ENCODE results near the gene ITGA11. TPM values are rescaled to one million over a fixed set of nuclear protein-coding genes. Genes with fewer than 3 reads are reported as not detected.

Gene ITGA11
- polyA plus RNA-seq, 4 donors: 0.27 to 0.99 (median 0.48) TPM; not detected in 1

DNA sequence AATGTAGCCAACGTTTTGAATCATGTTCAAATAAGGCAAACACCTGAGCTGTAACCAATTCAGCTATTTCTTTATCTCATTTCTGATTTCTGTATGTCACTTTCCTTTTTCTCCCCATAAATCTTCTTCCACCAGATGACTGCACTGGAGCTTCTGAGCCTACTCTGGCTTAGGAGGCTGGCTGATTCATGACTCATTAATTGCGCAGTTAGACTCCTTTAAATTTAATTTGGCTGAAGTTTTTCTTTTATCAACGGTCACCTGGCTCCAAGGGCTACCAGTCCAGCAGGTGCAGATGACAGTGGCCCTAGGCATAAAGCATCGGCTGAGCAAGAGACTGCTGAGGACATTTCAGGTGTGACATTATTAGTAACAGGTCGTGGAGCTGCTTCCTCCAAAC lies 39.6 kb upstream of the ITGA11 start:
- FAIRE-seq (no peak), DNase-seq (no peak)
- Histone ChIP-seq H3K27ac (ENCODE audit: low read depth in 1 of 3, low read length in 2 of 3) (no peak overlapping the region), H3K36me3 (ENCODE audit: control insufficient read depth in 3 of 3, insufficient read depth in 2 of 3, low read depth in 1 of 3, low read length in 3 of 3) (no peaks in the 10 kb centered on the region), H3K9me3 (ENCODE audit: control insufficient read depth in 2 of 2, insufficient read depth in 1 of 2, low read depth in 1 of 2, low read length in 1 of 2) (no peaks in the 10 kb centered on the region), H3K27me3 (ENCODE audit: control insufficient read depth in 3 of 3, insufficient read depth in 3 of 3, low read length in 3 of 3) (peaks cover 0 to 6% (median 0%) of the 10 kb centered on the region in 3 donors), H3K4me1 (ENCODE audit: control insufficient read depth in 3 of 3, insufficient read depth in 2 of 3, low read depth in 1 of 3, low read length in 2 of 3) (peaks cover 0 to 9% (median 0%) of the 10 kb centered on the region in 3 donors), H3K4me3 (ENCODE audit: low read depth in 1 of 3, low read length in 3 of 3) (no peak overlapping the region)
- WGBS, 3 donors: 53 to 69% (median 55%) methylated on average over 5 of the region's 5 CpGs

DNA sequence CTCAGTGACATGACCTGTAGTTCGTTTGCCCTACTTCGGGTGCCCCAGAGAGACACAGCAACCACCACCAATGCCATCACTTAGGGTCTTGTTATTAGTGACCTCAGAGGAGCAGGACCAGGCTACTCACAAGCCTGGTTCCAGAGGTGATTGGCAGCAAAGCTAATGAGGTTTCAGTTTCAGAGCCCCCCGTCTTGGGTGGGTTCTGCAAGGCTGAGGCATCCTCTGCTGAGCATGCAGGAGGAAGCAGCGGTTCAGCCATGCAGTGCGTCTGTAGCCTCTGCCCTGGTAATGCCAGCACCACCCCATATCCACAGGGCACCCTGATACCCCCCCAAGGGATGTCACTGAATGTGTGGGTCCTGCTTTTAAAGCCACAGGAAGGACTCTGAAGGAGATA lies 39.0 kb upstream of the ITGA11 start:
- no peak for FAIRE-seq
- WGBS, 3 donors: 74 to 88% (median 78%) methylated on average over 5 of the region's 5 CpGs
- no peaks in the 10 kb centered on the region for H3K9me3 ChIP-seq (ENCODE audit: control insufficient read depth in 2 of 2, insufficient read depth in 1 of 2, low read depth in 1 of 2, low read length in 1 of 2)
- H3K36me3 ChIP-seq (ENCODE audit: control insufficient read depth in 3 of 3, insufficient read depth in 2 of 3, low read depth in 1 of 3, low read length in 3 of 3): no peaks in the 10 kb centered on the region
- H3K27me3 ChIP-seq (ENCODE audit: control insufficient read depth in 3 of 3, insufficient read depth in 3 of 3, low read length in 3 of 3): peaks cover 0 to 6% (median 0%) of the 10 kb centered on the region in 3 donors
- H3K4me3 ChIP-seq (ENCODE audit: low read depth in 1 of 3, low read length in 3 of 3): no peak overlapping the region
- H3K4me1 ChIP-seq (ENCODE audit: control insufficient read depth in 3 of 3, insufficient read depth in 2 of 3, low read depth in 1 of 3, low read length in 2 of 3): peaks cover 0 to 9% (median 0%) of the 10 kb centered on the region in 3 donors
- no peak for DNase-seq
- no peak overlapping the region for H3K27ac ChIP-seq (ENCODE audit: low read depth in 1 of 3, low read length in 2 of 3)

DNA sequence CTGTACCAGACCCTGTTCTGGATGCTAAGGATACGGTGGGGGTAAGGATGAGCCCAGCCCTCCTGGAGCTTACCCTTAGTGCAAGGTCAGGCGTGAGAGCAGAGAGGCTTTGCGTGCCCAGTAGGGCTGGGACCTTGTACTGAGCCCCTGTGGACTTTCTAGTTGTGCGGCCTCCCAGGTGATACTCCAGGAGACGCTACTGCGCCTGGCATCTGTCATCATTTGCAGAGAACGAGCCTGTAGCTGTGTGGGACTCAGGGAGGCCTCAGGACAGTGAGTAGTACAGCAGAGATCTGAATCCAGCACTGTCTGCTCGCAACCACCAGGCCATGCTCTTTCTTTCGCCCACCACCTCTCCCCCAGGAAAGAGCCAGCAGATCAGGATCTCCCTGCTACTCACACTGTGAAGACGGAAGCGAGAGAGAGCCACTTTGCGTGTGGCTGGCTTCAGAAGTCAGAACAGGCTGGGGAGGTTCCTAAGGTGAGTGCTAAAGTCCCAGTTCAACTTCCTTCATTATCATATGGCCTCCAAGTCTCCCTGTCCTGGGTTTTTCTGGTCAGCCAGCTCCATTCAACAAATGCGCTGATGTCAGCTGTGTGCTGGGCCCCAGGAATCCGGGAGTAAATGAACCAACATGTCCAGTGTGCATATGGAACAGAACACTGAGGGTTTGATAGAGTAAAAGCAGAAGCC lies 38.2 kb upstream of the ITGA11 start:
- no peak for FAIRE-seq
- Histone ChIP-seq H3K4me3 (ENCODE audit: low read depth in 1 of 3, low read length in 3 of 3) (no peak overlapping the region), H3K9me3 (ENCODE audit: control insufficient read depth in 2 of 2, insufficient read depth in 1 of 2, low read depth in 1 of 2, low read length in 1 of 2) (no peaks in the 10 kb centered on the region), H3K4me1 (ENCODE audit: control insufficient read depth in 3 of 3, insufficient read depth in 2 of 3, low read depth in 1 of 3, low read length in 2 of 3) (peaks cover 0 to 9% (median 0%) of the 10 kb centered on the region in 3 donors), H3K36me3 (ENCODE audit: control insufficient read depth in 3 of 3, insufficient read depth in 2 of 3, low read depth in 1 of 3, low read length in 3 of 3) (no peaks in the 10 kb centered on the region), H3K27ac (ENCODE audit: low read depth in 1 of 3, low read length in 2 of 3) (peak overlapping the region in 1 of 3 donors; percentile 68), H3K27me3 (ENCODE audit: control insufficient read depth in 3 of 3, insufficient read depth in 3 of 3, low read length in 3 of 3) (peaks cover 0 to 6% (median 0%) of the 10 kb centered on the region in 3 donors)
- DNase-seq: peak in 1 of 2 donors; percentile 67
- WGBS, 3 donors: 82 to 85% (median 84%) methylated on average over 14 of the region's 14 CpGs

DNA sequence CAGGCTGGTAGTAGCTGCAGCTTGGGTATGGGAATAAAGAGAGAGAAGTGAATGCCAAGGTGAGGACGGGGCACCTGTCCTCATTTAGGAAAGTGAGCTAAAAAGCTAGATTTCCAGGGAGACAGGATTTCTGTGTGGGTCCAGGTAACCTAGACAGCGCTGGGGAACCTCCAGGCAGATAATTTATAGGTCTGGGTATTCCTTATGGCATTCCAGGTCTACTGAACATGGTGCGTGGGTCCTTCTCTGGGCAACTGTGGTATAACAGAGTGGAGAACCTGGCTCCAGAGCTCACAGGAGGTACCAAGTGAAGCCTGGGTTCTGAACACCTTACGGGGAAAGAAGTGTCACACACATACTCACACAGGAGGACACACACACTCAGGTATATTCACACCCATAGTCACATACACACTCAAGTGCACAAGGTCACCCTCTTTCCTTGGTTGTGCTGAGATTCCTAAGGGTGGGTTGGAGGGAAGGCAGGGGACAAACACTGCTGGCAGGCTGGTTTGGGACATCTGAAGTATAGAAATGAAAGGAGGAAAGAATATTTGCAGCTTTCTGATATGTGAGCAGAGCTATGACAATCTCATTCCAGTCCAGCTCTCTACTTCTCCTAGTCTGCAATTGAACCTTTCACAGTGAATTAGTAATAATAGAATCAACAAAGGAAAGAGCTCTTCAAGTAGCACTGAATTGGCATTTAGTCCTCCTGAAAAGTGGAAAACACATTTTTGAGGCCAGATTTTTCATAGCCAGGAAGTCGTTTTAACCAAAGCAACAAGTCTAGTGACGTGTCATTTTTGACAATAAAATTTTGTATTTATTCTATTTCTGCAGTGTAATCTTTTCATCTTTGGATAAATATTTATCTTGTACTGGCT lies 37.4 kb upstream of the ITGA11 start:
- peaks cover 0 to 9% (median 0%) of the 10 kb centered on the region in 3 donors for H3K4me1 ChIP-seq (ENCODE audit: control insufficient read depth in 3 of 3, insufficient read depth in 2 of 3, low read depth in 1 of 3, low read length in 2 of 3)
- peak overlapping the region in 1 of 3 donors; percentile 68 for H3K27ac ChIP-seq (ENCODE audit: low read depth in 1 of 3, low read length in 2 of 3)
- DNase-seq (no peak), FAIRE-seq (no peak)
- H3K4me3 ChIP-seq (ENCODE audit: low read depth in 1 of 3, low read length in 3 of 3): no peak overlapping the region
- no peaks in the 10 kb centered on the region for H3K9me3 ChIP-seq (ENCODE audit: control insufficient read depth in 2 of 2, insufficient read depth in 1 of 2, low read depth in 1 of 2, low read length in 1 of 2)
- no peaks in the 10 kb centered on the region for H3K36me3 ChIP-seq (ENCODE audit: control insufficient read depth in 3 of 3, insufficient read depth in 2 of 3, low read depth in 1 of 3, low read length in 3 of 3)
- WGBS, 3 donors: 72 to 79% (median 73%) methylated on average over 6 of the region's 6 CpGs
- H3K27me3 ChIP-seq (ENCODE audit: control insufficient read depth in 3 of 3, insufficient read depth in 3 of 3, low read length in 3 of 3): peaks cover 0 to 6% (median 0%) of the 10 kb centered on the region in 3 donors

DNA sequence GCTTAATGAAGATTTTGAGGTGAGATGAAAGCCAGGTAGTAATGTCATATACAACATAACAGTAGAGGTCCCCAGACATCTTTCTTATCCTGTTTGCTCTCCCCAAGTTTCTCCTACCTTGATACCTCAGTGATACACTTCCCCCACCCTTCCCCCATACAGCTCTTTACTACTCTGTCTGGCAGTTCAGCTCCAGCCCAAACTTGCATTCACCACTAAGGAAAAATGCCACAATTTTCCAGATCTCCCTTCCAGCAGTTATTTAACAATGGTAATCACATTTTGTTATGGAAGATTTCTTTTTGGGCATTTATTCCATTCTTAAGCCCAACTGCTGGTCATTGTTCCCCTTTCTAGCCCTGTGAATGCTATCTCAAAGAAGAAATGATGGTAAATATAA lies 34.9 kb upstream of the ITGA11 start:
- Histone ChIP-seq H3K4me1 (ENCODE audit: control insufficient read depth in 3 of 3, insufficient read depth in 2 of 3, low read depth in 1 of 3, low read length in 2 of 3) (peaks cover 0 to 11% (median 0%) of the 10 kb centered on the region in 3 donors), H3K27me3 (ENCODE audit: control insufficient read depth in 3 of 3, insufficient read depth in 3 of 3, low read length in 3 of 3) (peaks cover 0 to 4% (median 0%) of the 10 kb centered on the region in 3 donors), H3K9me3 (ENCODE audit: control insufficient read depth in 2 of 2, insufficient read depth in 1 of 2, low read depth in 1 of 2, low read length in 1 of 2) (no peaks in the 10 kb centered on the region), H3K4me3 (ENCODE audit: low read depth in 1 of 3, low read length in 3 of 3) (no peak overlapping the region), H3K36me3 (ENCODE audit: control insufficient read depth in 3 of 3, insufficient read depth in 2 of 3, low read depth in 1 of 3, low read length in 3 of 3) (no peaks in the 10 kb centered on the region), H3K27ac (ENCODE audit: low read depth in 1 of 3, low read length in 2 of 3) (no peak overlapping the region)
- FAIRE-seq (no peak), DNase-seq (no peak)

DNA sequence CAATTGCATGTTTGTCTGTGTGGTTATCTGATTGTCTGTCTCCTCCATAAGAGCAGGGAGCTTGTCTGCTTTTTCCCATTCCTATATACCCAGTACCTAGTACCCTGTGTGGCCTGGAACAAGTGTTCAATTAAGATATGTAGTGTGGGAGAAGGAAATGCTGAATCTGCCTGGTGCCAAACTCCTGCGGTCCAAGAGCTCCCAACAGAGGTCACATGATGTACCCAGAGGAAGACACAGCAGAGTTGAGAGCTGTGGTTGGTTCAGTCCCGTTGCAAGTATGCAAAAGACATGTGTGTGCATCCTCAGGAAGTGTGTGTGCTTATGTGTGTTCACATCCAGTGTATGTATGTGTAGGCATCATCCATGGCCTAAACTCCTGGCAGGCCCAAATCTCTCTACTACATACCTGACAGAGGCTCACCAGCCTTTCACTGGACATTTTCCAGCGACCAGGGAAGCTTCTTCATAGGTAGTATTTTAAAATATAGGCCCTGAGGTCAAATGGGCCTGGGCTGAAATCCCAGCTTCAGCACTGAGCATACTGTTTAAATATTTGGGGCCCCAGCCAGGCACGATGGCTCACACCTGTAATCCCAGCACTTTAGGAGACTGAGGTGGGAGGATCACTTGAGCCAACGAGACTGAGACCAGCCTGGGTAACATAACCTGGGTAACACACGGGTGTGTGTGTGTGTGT lies 34.0 kb upstream of the ITGA11 start:
- FAIRE-seq (no peak), DNase-seq (no peak)
- Histone ChIP-seq H3K27ac (ENCODE audit: low read depth in 1 of 3, low read length in 2 of 3) (no peak overlapping the region), H3K27me3 (ENCODE audit: control insufficient read depth in 3 of 3, insufficient read depth in 3 of 3, low read length in 3 of 3) (peaks cover 0 to 4% (median 0%) of the 10 kb centered on the region in 3 donors), H3K4me1 (ENCODE audit: control insufficient read depth in 3 of 3, insufficient read depth in 2 of 3, low read depth in 1 of 3, low read length in 2 of 3) (peaks cover 0 to 11% (median 0%) of the 10 kb centered on the region in 3 donors), H3K9me3 (ENCODE audit: control insufficient read depth in 2 of 2, insufficient read depth in 1 of 2, low read depth in 1 of 2, low read length in 1 of 2) (no peaks in the 10 kb centered on the region), H3K4me3 (ENCODE audit: low read depth in 1 of 3, low read length in 3 of 3) (no peak overlapping the region), H3K36me3 (ENCODE audit: control insufficient read depth in 3 of 3, insufficient read depth in 2 of 3, low read depth in 1 of 3, low read length in 3 of 3) (no peaks in the 10 kb centered on the region)
- WGBS, 3 donors: 67 to 75% (median 73%) methylated on average over 6 of the region's 6 CpGs

DNA sequence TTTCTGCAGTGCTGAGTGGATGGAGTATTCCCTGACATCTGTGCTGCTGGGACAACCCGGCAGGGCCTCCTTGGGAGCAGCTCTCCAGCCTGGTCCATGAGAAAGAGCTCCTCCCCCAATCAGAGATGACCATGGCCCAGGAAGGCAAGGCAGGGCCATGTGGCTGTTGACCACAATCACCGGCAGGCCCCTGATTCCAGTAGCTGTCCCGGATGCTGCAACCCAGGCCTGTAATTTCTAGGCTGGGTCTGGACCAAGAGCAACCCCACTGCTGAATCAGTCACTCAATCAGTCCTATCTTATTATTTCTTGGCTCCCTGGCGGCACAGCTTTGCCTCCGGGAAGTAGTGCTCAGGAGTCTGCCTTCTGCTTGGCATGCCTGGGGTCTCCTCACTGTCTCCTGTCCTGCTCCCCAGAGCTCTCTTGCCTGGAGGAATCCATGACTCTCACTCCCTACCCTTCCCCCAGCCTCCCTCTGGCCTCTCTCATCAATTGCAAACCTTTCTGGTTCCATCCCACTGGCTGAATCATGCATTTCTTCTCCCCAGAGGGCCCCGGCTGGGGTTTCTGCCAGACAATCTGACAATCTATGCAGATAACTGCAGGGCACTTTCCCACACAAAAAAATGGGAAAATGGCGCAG lies 32.6 kb upstream of the ITGA11 start:
- H3K4me1 ChIP-seq (ENCODE audit: control insufficient read depth in 3 of 3, insufficient read depth in 2 of 3, low read depth in 1 of 3, low read length in 2 of 3): peaks cover 0 to 5% (median 0%) of the 10 kb centered on the region in 3 donors
- FAIRE-seq: no peak
- no peaks in the 10 kb centered on the region for H3K9me3 ChIP-seq (ENCODE audit: control insufficient read depth in 2 of 2, insufficient read depth in 1 of 2, low read depth in 1 of 2, low read length in 1 of 2)
- 72 to 79% (median 74%) methylated on average over 7 of the region's 7 CpGs for WGBS, 3 donors
- H3K4me3 ChIP-seq (ENCODE audit: low read depth in 1 of 3, low read length in 3 of 3): no peak overlapping the region
- no peak for DNase-seq
- H3K36me3 ChIP-seq (ENCODE audit: control insufficient read depth in 3 of 3, insufficient read depth in 2 of 3, low read depth in 1 of 3, low read length in 3 of 3): no peaks in the 10 kb centered on the region
- no peak overlapping the region for H3K27ac ChIP-seq (ENCODE audit: low read depth in 1 of 3, low read length in 2 of 3)
- peaks cover 0 to 4% (median 0%) of the 10 kb centered on the region in 3 donors for H3K27me3 ChIP-seq (ENCODE audit: control insufficient read depth in 3 of 3, insufficient read depth in 3 of 3, low read length in 3 of 3)

DNA sequence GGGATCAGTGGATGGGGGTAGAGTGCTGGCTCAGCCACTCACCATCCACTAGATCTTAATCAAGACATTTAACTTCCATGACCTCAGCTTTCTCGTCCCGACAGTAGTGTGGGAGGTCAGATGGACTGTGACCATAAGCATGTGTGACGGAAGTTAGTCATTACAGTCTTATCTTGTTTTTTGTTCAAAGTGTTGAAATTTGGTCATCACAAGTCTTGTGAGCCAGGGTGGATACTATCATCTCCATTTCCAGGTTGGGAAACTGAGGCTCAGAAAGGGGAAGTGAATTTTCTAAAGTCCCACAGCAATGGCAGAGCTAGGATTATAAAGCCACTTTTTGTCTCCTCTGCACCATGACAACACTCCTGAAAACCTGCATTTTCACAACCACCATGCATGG lies 32.0 kb upstream of the ITGA11 start:
- no peak for FAIRE-seq
- 49 to 65% (median 52%) methylated on average over 3 of the region's 3 CpGs for WGBS, 3 donors
- H3K9me3 ChIP-seq (ENCODE audit: control insufficient read depth in 2 of 2, insufficient read depth in 1 of 2, low read depth in 1 of 2, low read length in 1 of 2): no peaks in the 10 kb centered on the region
- H3K4me3 ChIP-seq (ENCODE audit: low read depth in 1 of 3, low read length in 3 of 3): no peak overlapping the region
- DNase-seq: peak in 1 of 2 donors; percentile 23
- peaks cover 0 to 4% (median 0%) of the 10 kb centered on the region in 3 donors for H3K27me3 ChIP-seq (ENCODE audit: control insufficient read depth in 3 of 3, insufficient read depth in 3 of 3, low read length in 3 of 3)
- no peaks in the 10 kb centered on the region for H3K36me3 ChIP-seq (ENCODE audit: control insufficient read depth in 3 of 3, insufficient read depth in 2 of 3, low read depth in 1 of 3, low read length in 3 of 3)
- H3K4me1 ChIP-seq (ENCODE audit: control insufficient read depth in 3 of 3, insufficient read depth in 2 of 3, low read depth in 1 of 3, low read length in 2 of 3): peaks cover 0 to 2% (median 0%) of the 10 kb centered on the region in 3 donors
- H3K27ac ChIP-seq (ENCODE audit: low read depth in 1 of 3, low read length in 2 of 3): no peak overlapping the region
